ENCODE results near the gene NFIX. TPM values are rescaled to one million over a fixed set of nuclear protein-coding genes. Genes with fewer than 3 reads are reported as not detected.
A peak's percentile ranks its signal among the peaks of the same experiment; 100 is the strongest.

Gene NFIX
- total and polyA plus RNA-seq, 2 donors (not counting 3 experiments of a cell fraction or from before 2014, with no cell fraction given), result 9.8 to 37.7 TPM

DNA sequence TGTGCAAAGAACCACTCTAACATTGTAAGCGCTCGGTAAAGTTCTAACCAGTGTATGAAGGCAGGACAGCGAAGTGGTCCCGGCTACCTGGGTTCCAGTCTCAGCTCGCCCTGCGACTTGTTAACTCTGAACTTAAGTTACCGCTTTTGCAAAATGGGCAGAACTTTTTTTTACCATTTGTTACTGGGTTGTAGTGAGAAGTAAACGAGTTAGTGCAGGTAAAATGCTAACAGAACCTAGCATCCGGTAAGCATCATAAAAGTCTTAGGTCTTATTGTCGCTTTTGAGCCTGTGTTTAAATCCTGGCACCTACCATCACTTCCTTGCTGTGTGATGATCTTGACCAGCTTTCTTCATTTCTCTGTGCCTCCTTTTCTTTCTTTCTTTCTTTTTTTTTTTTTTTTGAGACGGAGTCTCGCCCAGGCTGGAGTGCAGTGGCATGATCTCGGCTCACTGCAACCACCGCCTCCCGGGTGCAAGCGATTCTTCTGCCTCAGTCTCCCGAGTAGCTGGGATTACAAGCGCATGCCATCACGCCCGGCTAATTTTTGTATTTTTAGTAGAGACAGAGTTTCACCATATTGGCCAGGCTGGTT is 122.0 kb downstream of the NFIX start:
- Histone ChIP-seq H3K4me1 (ENCODE audit: control insufficient read depth, extremely low read depth, insufficient read depth, low read length) (peaks cover 13% of the 10 kb centered on the region), H2AFZ (ENCODE audit: low read depth, low read length) (peak overlapping the region; percentile 48), H3K79me2 (ENCODE audit: control insufficient read depth, insufficient read depth, low read length) (peaks cover 55% of the 10 kb centered on the region), H3K9me3 (replicated peaks; ENCODE audit: control insufficient read depth, insufficient read depth, low read length) (no peaks in the 10 kb centered on the region), H3K9ac (replicated peaks; ENCODE audit: extremely low read depth, insufficient read depth, low read length) (peak overlapping the region; percentile 30), H3K4me2 (ENCODE audit: insufficient read depth, low read length) (peak overlapping the region; percentile 90), H3K9me1 (replicated peaks; ENCODE audit: control insufficient read depth, extremely low read depth, insufficient read depth, low read length) (no peaks in the 10 kb centered on the region), H3K27me3 (ENCODE audit: control insufficient read depth in 2 of 2, insufficient read depth in 2 of 2, low read length in 2 of 2) (no peaks in the 10 kb centered on the region), H3K36me3 (ENCODE audit: control insufficient read depth in 2 of 2, extremely low read depth in 1 of 2, insufficient read depth in 2 of 2, low read length in 2 of 2) (peaks cover 0 to 10% of the 10 kb centered on the region in 2 experiments), H4K20me1 (replicated peaks; ENCODE audit: control insufficient read depth, extremely low read depth, insufficient read depth, low read length) (no peaks in the 10 kb centered on the region), H3K4me3 (replicated peaks in 1 of 3; ENCODE audit: insufficient read depth in 1 of 3, low read depth in 1 of 3, low read length in 3 of 3) (peak overlapping the region; percentile 64 to 82 (median 78)), H3K27ac (ENCODE audit: insufficient read depth, low read depth, low read length) (peak overlapping the region; percentile 14)
- dilution Hi-C loops (cut with MboI; ENCODE audit: extremely low pct_ligation_motif_present, low sequenced_read_pairs), result no loop called here
- FAIRE-seq (no peak), DNase-seq (ENCODE audit: low read depth, low spot score) (no peak)
- intact Hi-C loops (cut with micrococcal nuclease), result no loop called here
- TF ChIP-seq POLR2AphosphoS5 (IDR thresholded peaks at IDR 0.05; ENCODE audit: insufficient read depth, low read depth, low read length) (no peak), JUN (IDR thresholded peaks at IDR 0.05; ENCODE audit: borderline replicate concordance, insufficient read depth, insufficient read length, low read depth) (no peak), POLR2A (IDR thresholded peaks at IDR 0.05; ENCODE audit: low read depth, low read length) (no peak), CTCF (IDR thresholded peaks at IDR 0.05; ENCODE audit: extremely low read depth in 1 of 2, insufficient read depth in 1 of 2, low read depth in 1 of 2, low read length in 2 of 2) (no peak), GATA2 (IDR thresholded peaks at IDR 0.05; ENCODE audit: insufficient read depth, insufficient read length, low read depth, low read length) (no peak), EZH2 (IDR thresholded peaks at IDR 0.05; ENCODE audit: borderline replicate concordance, low read depth, low read length, severe bottlenecking) (no peak), FOS (IDR thresholded peaks at IDR 0.05; ENCODE audit: borderline replicate concordance, insufficient read depth, low read length) (no peak)
- CTCF ChIA-PET, result interaction anchor here (0.8 to 4.3 kb wide), 9 partner anchors 13 to 152 kb away, joined by 3 to 24 read pairs (median 5); partner anchors contain the start of genes IER2 and STX10
- BruUV-seq (replicated peaks), result no TSS peak
- POLR2A ChIA-PET, result interaction anchor here (0.9 to 1.2 kb wide), 3 partner anchors 14 to 35 kb away, joined by 3 to 7 read pairs (median 3); partner anchors contain the start of genes IER2 and STX10

Measured in endothelial cell of umbilical vein (primary cell).